ENCODE data around the gene TMEM272. TPM values are rescaled to one million over a fixed set of nuclear protein-coding genes. Genes with fewer than 3 reads are reported as not detected.
"Not testable (repeated sequence)": the region's sequence is repeated elsewhere in the genome, so short reads cannot be mapped to it uniquely, and the experiment has no call there.

Gene TMEM272
- total and polyA plus RNA-seq, 2 donors from 2014 or later: 0.19 to 0.28 TPM

- Histone ChIP-seq H3K4me3 (ENCODE audit: low read length in 3 of 3) (no peak overlapping the region), H3K9ac (ENCODE audit: low read length in 3 of 3) (no peak overlapping the region), H3K27me3 (ENCODE audit: control insufficient read depth, insufficient read depth, low read length) (no peaks in the 10 kb centered on the region), H3K4me1 (ENCODE audit: control insufficient read depth in 2 of 3, insufficient read depth in 2 of 3, low read depth in 1 of 3, low read length in 3 of 3) (peaks cover 0 to 2% (median 0%) of the 10 kb centered on the region in 3 donors), H3K27ac (ENCODE audit: low read depth in 2 of 2, low read length in 2 of 2) (no peak overlapping the region), H3K36me3 (ENCODE audit: control insufficient read depth in 2 of 3, insufficient read depth in 3 of 3, low read length in 3 of 3) (no peaks in the 10 kb centered on the region), H3K9me3 (ENCODE audit: control insufficient read depth in 2 of 3, insufficient read depth in 1 of 3, low read length in 3 of 3) (no peaks in the 10 kb centered on the region)
- DNase-seq (no peak), FAIRE-seq (no peak)
- intact Hi-C loops (cut with DNase I): no loop called here
- TF ChIP-seq CTCF (IDR thresholded peaks at IDR 0.05; ENCODE audit: borderline replicate concordance, extremely low read depth, insufficient read depth): no peak
These were observed 19.2 kb downstream of the TMEM272 start for GRCh38 chr13:51825681-51826254.

GRCh38 chr13:51825165-51825592 lies 19.8 kb downstream of the TMEM272 start:
- no peak for DNase-seq
- H3K4me3 ChIP-seq (ENCODE audit: low read length in 3 of 3): no peak overlapping the region
- H3K9ac ChIP-seq (ENCODE audit: low read length in 3 of 3): no peak overlapping the region
- no peaks in the 10 kb centered on the region for H3K9me3 ChIP-seq (ENCODE audit: control insufficient read depth in 2 of 3, insufficient read depth in 1 of 3, low read length in 3 of 3)
- no peaks in the 10 kb centered on the region for H3K36me3 ChIP-seq (ENCODE audit: control insufficient read depth in 2 of 3, insufficient read depth in 3 of 3, low read length in 3 of 3)
- peaks cover 0 to 2% (median 0%) of the 10 kb centered on the region in 3 donors for H3K4me1 ChIP-seq (ENCODE audit: control insufficient read depth in 2 of 3, insufficient read depth in 2 of 3, low read depth in 1 of 3, low read length in 3 of 3)
- no peak overlapping the region for H3K27ac ChIP-seq (ENCODE audit: low read depth in 2 of 2, low read length in 2 of 2)
- intact Hi-C loops (cut with DNase I): no loop called here
- H3K27me3 ChIP-seq (ENCODE audit: control insufficient read depth, insufficient read depth, low read length): no peaks in the 10 kb centered on the region
- no peak for FAIRE-seq
- TF ChIP-seq CTCF (IDR thresholded peaks at IDR 0.05; ENCODE audit: borderline replicate concordance, extremely low read depth, insufficient read depth): no peak

GRCh38 chr13:51824712-51825111 lies 20.3 kb downstream of the TMEM272 start:
- H3K9ac ChIP-seq (ENCODE audit: low read length in 3 of 3); DNase-seq; intact Hi-C loops (cut with DNase I); H3K36me3 ChIP-seq (ENCODE audit: control insufficient read depth in 2 of 3, insufficient read depth in 3 of 3, low read length in 3 of 3); H3K4me3 ChIP-seq (ENCODE audit: low read length in 3 of 3); H3K27ac ChIP-seq (ENCODE audit: low read depth in 2 of 2, low read length in 2 of 2); FAIRE-seq; H3K9me3 ChIP-seq (ENCODE audit: control insufficient read depth in 2 of 3, insufficient read depth in 1 of 3, low read length in 3 of 3); H3K27me3 ChIP-seq (ENCODE audit: control insufficient read depth, insufficient read depth, low read length); H3K4me1 ChIP-seq (ENCODE audit: control insufficient read depth in 2 of 3, insufficient read depth in 2 of 3, low read depth in 1 of 3, low read length in 3 of 3): not testable (repeated sequence)

GRCh38 chr13:51823863-51824262 lies 21.1 kb downstream of the TMEM272 start:
- Histone ChIP-seq H3K4me1 (ENCODE audit: control insufficient read depth in 2 of 3, insufficient read depth in 2 of 3, low read depth in 1 of 3, low read length in 3 of 3) (peaks cover 0 to 2% (median 0%) of the 10 kb centered on the region in 3 donors), H3K9ac (ENCODE audit: low read length in 3 of 3) (no peak overlapping the region), H3K9me3 (ENCODE audit: control insufficient read depth in 2 of 3, insufficient read depth in 1 of 3, low read length in 3 of 3) (no peaks in the 10 kb centered on the region), H3K27me3 (ENCODE audit: control insufficient read depth, insufficient read depth, low read length) (no peaks in the 10 kb centered on the region), H3K27ac (ENCODE audit: low read depth in 2 of 2, low read length in 2 of 2) (no peak overlapping the region), H3K4me3 (ENCODE audit: low read length in 3 of 3) (no peak overlapping the region), H3K36me3 (ENCODE audit: control insufficient read depth in 2 of 3, insufficient read depth in 3 of 3, low read length in 3 of 3) (no peaks in the 10 kb centered on the region)
- intact Hi-C loops (cut with DNase I): no loop called here
- no peak for FAIRE-seq
- no peak for TF ChIP-seq CTCF (IDR thresholded peaks at IDR 0.05; ENCODE audit: borderline replicate concordance, extremely low read depth, insufficient read depth)
- DNase-seq: no peak

Data from kidney (tissue), 14 donors.